ENCODE measurements around the gene PLCD1. TPM values are rescaled to one million over a fixed set of nuclear protein-coding genes. Genes with fewer than 3 reads are reported as not detected.

PLCD1 gene
- total and polyA plus RNA-seq, 12 donors, result 6.3 to 20.0 (median 10.6) TPM

DNA sequence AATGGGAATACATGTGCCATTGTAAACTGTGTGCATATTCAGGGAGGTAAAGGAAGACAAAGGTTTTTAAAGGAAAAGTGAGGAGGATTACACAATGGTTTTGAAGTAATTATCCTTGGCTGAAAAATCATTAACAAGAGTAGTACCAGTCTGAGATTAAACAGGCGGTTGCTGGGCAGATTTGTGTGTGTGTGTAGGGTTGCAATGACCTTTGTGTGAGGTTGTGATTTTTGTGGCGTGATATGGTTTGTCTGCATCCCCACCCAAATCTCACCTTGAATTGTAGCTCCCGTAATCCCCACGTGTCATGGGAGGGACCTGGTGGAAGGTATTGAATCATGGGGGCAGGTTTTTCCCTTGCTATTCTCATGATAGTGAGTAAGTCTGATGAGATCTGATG is 16.6 kb upstream of the PLCD1 start:
- no peak overlapping the region for H3K27ac ChIP-seq
- H3K9me3 ChIP-seq, result no peaks in the 10 kb centered on the region
- TF ChIP-seq, protein P1, sequence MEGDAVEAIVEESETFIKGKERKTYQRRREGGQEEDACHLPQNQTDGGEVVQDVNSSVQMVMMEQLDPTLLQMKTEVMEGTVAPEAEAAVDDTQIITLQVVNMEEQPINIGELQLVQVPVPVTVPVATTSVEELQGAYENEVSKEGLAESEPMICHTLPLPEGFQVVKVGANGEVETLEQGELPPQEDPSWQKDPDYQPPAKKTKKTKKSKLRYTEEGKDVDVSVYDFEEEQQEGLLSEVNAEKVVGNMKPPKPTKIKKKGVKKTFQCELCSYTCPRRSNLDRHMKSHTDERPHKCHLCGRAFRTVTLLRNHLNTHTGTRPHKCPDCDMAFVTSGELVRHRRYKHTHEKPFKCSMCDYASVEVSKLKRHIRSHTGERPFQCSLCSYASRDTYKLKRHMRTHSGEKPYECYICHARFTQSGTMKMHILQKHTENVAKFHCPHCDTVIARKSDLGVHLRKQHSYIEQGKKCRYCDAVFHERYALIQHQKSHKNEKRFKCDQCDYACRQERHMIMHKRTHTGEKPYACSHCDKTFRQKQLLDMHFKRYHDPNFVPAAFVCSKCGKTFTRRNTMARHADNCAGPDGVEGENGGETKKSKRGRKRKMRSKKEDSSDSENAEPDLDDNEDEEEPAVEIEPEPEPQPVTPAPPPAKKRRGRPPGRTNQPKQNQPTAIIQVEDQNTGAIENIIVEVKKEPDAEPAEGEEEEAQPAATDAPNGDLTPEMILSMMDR (IDR thresholded peaks at IDR 0.05), result no peak
- ATAC-seq, result no peak
- no peaks in the 10 kb centered on the region for H3K36me3 ChIP-seq
- H3K4me1 ChIP-seq, result peaks cover 0 to 5% (median 0%) of the 10 kb centered on the region in 9 donors
- no peak overlapping the region for H3K4me3 ChIP-seq
- intact Hi-C loops (cut with DNase I), result no loop called here
- H3K27me3 ChIP-seq, result no peaks in the 10 kb centered on the region
- WGBS, 2 donors, result 94 to 95% methylated on average over 4 of the region's 4 CpGs
- no peak for DNase-seq

DNA sequence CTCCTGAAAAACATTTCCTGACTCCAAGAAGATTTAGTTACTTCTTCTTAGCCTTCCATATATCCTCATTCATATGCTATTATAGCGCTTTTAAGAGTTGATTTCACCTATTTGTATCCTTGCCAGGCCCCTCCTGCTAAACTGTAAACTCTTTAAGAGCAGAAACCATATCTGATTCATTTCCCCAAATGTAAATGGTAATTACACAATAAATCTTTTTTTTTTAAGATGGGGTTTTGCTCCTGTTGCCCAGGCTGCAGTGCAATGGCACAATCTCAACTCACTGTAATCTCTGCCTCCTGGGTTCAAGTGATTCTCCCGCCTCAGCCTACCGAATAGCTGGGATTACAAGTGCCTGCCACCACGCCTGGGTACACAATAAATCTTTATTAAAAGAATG is 14.0 kb upstream of the PLCD1 start:
- 92 to 93% methylated on average over 4 of the region's 4 CpGs for WGBS, 2 donors
- TF ChIP-seq, protein P1 (IDR thresholded peaks at IDR 0.05), result no peak

DNA sequence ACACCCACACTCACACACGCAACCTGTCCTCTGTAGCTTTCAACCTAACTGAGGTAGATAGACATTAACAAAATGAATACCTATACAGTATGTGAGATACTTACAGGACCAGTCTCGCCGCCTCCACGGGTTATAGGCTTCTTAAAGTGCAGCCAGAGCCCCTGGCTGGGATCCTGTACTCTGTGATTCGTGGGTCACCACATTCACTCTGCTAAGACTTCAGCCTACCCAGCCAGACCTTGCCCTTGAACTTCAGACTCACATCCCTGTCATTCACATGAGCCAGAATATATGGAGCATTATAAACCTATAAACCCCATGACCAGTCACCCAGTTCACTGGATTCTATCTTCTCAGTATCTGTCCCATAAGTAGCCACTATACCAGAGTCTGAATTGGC is 11.0 kb upstream of the PLCD1 start:
- 83 to 91% methylated on average over 5 of the region's 5 CpGs for WGBS, 2 donors
- ATAC-seq (no peak), DNase-seq (no peak)
- H3K9me3 ChIP-seq, result no peaks in the 10 kb centered on the region
- no peaks in the 10 kb centered on the region for H3K36me3 ChIP-seq
- TF ChIP-seq, protein P1 (IDR thresholded peaks at IDR 0.05), result no peak
- H3K27me3 ChIP-seq, result peaks cover 0 to 7% (median 0%) of the 10 kb centered on the region in 7 donors
- peaks cover 6 to 25% (median 13%) of the 10 kb centered on the region in 9 donors for H3K4me1 ChIP-seq
- peak overlapping the region in 1 of 10 donors; percentile 57 for H3K4me3 ChIP-seq
- intact Hi-C loops (cut with DNase I), result no loop called here
- H3K27ac ChIP-seq, result peak overlapping the region in 1 of 10 donors; percentile 71

More for the DNA sequence above, 14.0 kb upstream of the PLCD1 start:
- Histone ChIP-seq H3K4me1 (peaks cover 6 to 21% (median 13%) of the 10 kb centered on the region in 9 donors), H3K9me3 (no peaks in the 10 kb centered on the region), H3K27me3 (peaks cover 0 to 7% (median 0%) of the 10 kb centered on the region in 7 donors), H3K36me3 (no peaks in the 10 kb centered on the region), H3K4me3 (no peak overlapping the region), H3K27ac (no peak overlapping the region)
- intact Hi-C loops (cut with DNase I), result no loop called here
- ATAC-seq (no peak), DNase-seq (no peak)

DNA sequence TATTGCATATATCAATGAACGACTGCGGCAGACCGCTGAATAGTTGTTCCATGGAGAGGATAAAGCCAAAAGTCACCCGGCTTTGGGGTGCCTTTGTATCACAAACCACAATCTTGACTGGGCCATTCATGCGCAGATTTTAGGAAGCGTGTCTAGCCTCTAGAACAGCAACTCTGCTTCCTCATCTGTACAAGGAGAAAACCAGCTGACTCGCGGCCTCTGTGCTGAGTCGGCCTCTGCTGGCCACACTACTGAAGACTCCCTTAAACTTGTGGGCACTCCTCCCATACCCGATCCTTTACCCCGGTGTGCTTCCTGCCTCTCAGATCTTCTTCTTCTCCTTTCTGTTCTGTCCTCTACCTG is 10.4 kb upstream of the PLCD1 start:
- ATAC-seq, result peak; percentile 80 to 95 (median 86)
- H3K27me3 ChIP-seq, result peaks cover 0 to 7% (median 0%) of the 10 kb centered on the region in 7 donors
- H3K36me3 ChIP-seq, result no peaks in the 10 kb centered on the region
- no peaks in the 10 kb centered on the region for H3K9me3 ChIP-seq
- peak; percentile 37 to 54 for DNase-seq
- TF ChIP-seq, protein P1 (IDR thresholded peaks at IDR 0.05), result peak in 7 of 9 donors; percentile 17 to 58 (median 38)
- WGBS, 2 donors, result 22 to 26% methylated on average over 11 of the region's 11 CpGs
- intact Hi-C loops (cut with DNase I), result no loop called here
- H3K4me1 ChIP-seq, result peaks cover 6 to 25% (median 13%) of the 10 kb centered on the region in 9 donors
- H3K27ac ChIP-seq, result peak overlapping the region in 1 of 10 donors; percentile 71
- H3K4me3 ChIP-seq, result peak overlapping the region; percentile 32 to 68 (median 55)

All from heart right ventricle (tissue), 16 donors.